ENCODE results near the gene CASP9. TPM values are rescaled to one million over a fixed set of nuclear protein-coding genes. Genes with fewer than 3 reads are reported as not detected.

Gene CASP9
- total RNA-seq, 1 donor from 2014 or later = 11.5 TPM

- DNase-seq (ENCODE audit: low read depth) = no peak
These were observed 78.5 kb downstream of the CASP9 start for GRCh38 chr1:15445390-15446122.

DNA sequence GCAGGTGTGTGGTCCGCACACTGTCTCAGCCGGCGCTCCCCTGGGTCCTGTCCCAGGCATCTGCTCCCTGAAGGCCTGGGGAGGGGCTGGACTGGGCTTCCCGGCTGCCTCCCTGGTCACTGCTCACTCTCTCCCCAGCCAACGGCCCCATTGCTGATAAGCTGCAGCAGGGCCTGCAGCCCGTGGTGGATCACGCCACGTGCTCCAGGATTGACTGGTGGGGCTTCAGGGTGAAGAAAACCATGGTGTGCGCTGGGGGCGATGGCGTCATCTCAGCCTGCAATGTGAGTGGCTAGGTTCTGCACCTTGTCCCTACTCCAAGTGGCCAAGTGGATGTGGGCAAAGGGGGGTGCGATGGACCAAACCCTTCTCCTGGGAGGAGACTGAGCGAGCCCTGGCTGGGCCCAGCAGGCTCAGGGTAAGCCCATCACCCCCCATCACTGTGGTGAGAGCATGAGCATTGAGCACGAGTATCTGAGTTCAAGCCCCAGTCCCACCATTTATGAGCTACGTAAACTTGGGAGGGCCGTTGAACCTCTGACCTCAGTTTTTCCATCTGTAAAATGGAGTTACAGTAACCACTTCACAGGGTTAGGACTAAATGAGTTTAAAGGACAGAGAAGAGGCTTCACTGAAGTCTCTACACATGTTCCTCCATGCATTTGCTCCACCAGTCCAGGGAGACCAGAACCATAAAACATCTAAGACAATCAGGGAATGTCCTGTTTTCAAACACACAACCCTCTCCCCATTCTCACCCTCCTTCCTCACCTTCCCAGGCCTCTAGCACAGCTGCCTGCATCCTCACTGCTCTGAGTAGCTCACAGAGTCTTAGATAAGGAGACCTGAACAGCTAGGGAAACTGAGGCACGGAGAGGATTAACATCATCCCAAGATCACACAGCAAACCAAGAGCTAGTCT, 79.3 kb downstream of the CASP9 start:
- DNase-seq (ENCODE audit: low read depth) = no peak

DNA sequence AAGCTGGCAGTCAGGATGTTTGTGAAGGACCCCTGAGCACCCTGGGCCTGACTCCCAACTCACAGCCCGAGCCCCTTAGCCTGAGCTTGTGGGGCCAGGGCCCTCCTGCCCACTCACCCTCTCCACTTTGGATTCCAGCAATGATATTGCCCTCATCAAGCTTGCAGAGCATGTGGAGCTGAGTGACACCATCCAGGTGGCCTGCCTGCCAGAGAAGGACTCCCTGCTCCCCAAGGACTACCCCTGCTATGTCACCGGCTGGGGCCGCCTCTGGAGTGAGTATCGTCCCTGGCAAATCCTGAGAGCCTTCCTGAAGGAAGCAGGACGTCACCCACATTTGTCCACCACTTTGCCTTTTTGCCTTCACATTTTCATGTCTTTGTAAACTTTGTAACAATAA, 80.7 kb downstream of the CASP9 start:
- DNase-seq (ENCODE audit: low read depth) = no peak

GRCh38 chr1:15442759-15443158, 81.3 kb downstream of the CASP9 start:
- DNase-seq (ENCODE audit: low read depth) = no peak

DNA sequence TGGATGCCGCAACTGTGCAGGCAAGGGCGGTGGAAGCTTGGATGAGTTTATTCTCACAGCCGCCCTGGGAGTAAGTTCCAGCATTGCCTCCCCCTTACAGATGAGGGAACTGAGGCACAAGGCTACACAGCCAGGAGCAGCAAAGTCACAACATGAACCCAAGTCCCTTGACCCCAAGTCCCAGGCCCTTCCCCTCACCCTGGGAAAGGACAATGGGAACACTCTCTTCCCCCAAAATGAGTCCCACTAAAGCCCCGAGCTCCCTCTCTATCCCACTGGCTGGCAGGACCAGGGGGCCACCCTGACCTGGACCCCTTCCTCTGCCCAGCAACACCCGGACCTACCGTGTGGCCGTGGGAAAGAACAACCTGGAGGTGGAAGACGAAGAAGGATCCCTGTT, 81.9 kb downstream of the CASP9 start:
- DNase-seq (ENCODE audit: low read depth) = no peak

Other genes with a start within 250 kb of the CASP9 start
- 27.8 and 77.3 TPM in 2 replicates for gene EFHD2, start 114.3 kb downstream of the CASP9 start, total RNA-seq
- not detected in 2 replicates for gene CTRC, start 85.8 kb downstream of the CASP9 start, total RNA-seq
- not detected in 2 replicates for gene CELA2A, start 67.5 kb downstream of the CASP9 start, total RNA-seq
- gene CELA2B, start 48.1 kb downstream of the CASP9 start, total RNA-seq = not detected in 2 replicates
- 9.2 and 25.7 TPM in 2 replicates for gene DNAJC16, start 2.6 kb upstream of the CASP9 start, total RNA-seq
- gene AGMAT, start 60.8 kb upstream of the CASP9 start, total RNA-seq = 0.99 and 5.6 TPM in 2 replicates
- 8.2 and 33.0 TPM in 2 replicates for gene DDI2, start 93.2 kb upstream of the CASP9 start, total RNA-seq
- 46.4 and 77.7 TPM in 2 replicates for gene PLEKHM2, start 160.1 kb upstream of the CASP9 start, total RNA-seq
- gene SLC25A34, start 212.0 kb upstream of the CASP9 start, total RNA-seq = 0.50 TPM in 1 of 2 replicates, not detected in the other
- gene TMEM82, start 218.3 kb upstream of the CASP9 start, total RNA-seq = not detected in 2 replicates
- gene FBLIM1, start 234.6 kb upstream of the CASP9 start, total RNA-seq = 213 and 231 TPM in 2 replicates